Heart left ventricle (tissue), 13 donors: ENCODE measurements around the gene ZNF132.
"Not testable (repeated sequence)": the region's sequence is repeated elsewhere in the genome, so short reads cannot be mapped to it uniquely, and the experiment has no call there.

Experiments
- CTCF ChIP-seq, 12 donors: fragments of 200-600 bp; sonication (generic) in 4 of 12; IDR thresholded peaks; one replicate each; pipeline versions ENCODE4 v1.5.0 to v1.8.0; 2018 to 2022; ENCODE audit warnings: antibody characterized with exemption in 12 of 12, mild to moderate bottlenecking in 5 of 12
- POLR2A ChIP-seq, 2 donors: fragments of 450-650 bp; IDR thresholded peaks; one replicate each; pipeline ENCODE4 v1.6.1; 2017; ENCODE audit warnings: antibody characterized with exemption in 2 of 2, mild to moderate bottlenecking in 2 of 2, moderate library complexity in 2 of 2
- donor health status: ischemic (EF 13 %, LVEDD 7.1; RV severe dilation, severe dysfunction).
- donor health status: DM: no; HTN: yes; CAD: no.
- donor health status: DM: no; HTN: no; CAD: no.
- donor health status: ischemic (EF 25% LVEDD 6.9; RV normal size, moderate dysfunction).
- donor health status: ischemic (EF 25% LVEDD 5.7; RV mildly dilated, moderate dysfunction).
- donor health status: ischemic (EF 35%, LVEDD 5.7; RV mildly dilated, moderate dysfunction).
- donor health status: nonischemic (EF 11% LVEDD 7.7; RV severe dilation, severe dysfunction).
- donor health status: DM: yes; HTN: yes; CAD: no.
- donor health status: PGD.
- donor health status: ischemic (EF 29% LVEDD 5.4; RV normal size, mild dysfunction).
- donor health status: nonischemic (EF 23%, LVEDD 6.1; RV moderate dilation, normal function).

DNA sequence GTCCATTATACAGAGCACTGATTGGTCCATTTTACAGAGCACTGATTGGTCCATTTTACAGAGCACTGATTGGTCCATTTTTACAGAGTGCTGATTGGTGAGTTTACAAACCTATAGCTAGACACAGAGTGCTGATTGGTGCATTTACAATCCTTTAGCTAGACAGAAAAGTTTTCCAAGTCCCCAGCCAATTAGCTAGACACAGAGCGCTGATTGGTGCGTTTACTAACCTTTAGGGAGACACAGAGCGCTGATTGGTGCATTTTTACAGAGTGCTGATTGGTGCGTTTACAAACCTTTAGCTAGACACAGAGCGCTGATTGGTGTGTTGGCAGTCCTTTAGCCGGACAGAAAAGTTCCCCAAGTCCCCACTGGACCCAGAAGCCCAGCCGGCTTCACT lies 3.0 kb upstream of the ZNF132 start:
- TF ChIP-seq CTCF, POLR2A (IDR thresholded peaks at IDR 0.05): not testable (repeated sequence)
